ENCODE results near the gene PGA3.
A peak's percentile ranks its signal among the peaks of the same experiment; 100 is the strongest.
"Not testable (repeated sequence)": the region's sequence is repeated elsewhere in the genome, so short reads cannot be mapped to it uniquely, and the experiment has no call there.

PGA3 gene

DNA sequence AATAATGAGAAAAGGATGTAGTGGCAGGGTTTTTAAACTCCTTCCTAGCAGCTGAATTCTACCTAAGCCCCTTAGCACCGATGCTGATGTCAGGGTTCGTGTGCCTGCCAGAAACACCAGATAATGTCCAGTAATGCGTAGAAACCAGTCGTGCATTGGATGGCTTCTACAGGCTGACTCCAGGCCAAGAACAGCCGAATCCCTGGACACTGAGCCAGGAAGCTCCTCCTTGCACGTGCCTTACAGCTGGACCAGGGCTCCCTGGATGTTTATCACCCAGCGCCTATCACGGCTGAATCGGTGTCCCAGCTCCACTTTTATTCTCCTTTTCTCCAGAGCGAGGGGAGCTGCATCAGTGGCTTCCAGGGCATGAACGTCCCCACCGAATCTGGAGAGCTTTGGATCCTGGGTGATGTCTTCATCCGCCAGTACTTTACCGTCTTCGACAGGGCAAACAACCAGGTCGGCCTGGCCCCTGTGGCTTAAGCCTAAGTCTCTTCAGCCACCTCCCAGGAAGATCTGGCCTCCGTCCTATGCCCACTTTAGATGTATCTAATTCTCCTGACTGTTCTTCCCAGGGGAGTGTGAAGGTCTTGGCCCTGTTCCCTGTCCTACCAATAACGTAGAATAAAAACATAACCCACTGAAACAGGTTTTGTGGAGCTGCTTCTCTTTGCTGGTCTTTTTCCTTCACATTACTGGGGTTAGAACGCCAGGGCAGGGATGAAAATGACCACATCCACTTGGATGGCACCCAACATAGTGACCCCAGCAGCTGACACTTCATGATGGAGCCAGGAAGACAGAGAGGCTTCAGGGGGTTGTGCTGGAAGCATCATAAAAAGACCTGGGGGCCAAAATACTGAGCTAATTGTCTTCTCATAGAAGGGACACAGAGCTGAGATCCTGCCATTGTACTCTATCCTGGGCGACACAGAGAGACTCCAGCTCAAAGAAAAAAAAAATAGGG lies 47.8 kb downstream of the PGA3 start:
- DNase-seq (ENCODE audit: low read depth in 2 of 2): not testable (repeated sequence)

DNA sequence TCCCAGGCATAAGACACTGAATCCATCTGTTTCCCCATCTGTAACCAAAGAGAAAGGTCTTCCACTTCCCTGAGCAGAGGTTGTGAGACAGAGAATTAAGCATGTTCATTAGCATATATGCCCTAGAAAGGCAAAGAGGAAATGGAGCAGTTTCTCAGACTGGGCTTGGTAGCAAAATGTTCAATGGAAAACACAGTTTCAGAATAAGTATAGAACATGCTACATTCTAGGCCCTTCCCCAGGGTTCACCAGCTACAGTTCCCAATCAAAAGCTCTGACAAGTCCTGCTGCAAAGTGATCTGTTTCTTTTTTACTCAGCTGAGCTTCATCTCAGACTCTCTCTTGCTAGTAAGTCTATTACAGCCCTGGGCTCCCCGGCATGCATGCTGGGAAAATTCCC lies 49.0 kb downstream of the PGA3 start:
- not testable (repeated sequence) for DNase-seq (ENCODE audit: low read depth in 2 of 2)

DNA sequence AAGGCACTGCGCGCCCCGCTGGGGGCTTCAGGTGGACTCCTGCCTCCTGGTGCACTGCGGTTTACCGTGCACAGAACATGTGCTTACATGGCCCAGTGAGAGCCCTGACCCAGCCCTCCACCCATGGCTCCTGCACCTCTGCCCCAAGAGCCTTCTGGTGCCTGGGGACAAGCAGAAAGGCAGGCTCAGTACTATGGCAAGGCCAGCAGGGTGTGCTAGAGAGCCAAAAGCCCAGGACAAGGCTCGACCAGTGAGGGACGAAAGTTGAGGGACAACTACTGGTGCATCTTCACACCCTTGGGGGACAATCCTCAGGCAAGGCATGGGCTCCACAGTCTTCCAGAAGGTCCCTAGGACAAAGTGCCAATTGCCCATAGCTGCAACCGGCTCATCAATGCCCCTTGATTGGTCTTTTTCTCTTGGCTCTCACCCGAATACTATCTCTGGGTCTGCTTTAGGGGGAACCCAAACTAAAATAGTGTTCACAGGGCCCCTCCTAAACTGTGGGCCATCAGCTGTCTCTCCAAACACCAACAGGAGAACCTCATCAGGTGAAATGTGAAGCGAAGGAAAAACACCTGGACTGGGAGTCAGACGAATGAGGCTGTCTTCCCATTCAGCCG lies 51.2 kb downstream of the PGA3 start:
- peak in 1 of 2 experiments; percentile 6 for DNase-seq (ENCODE audit: low read depth in 2 of 2)

DNA sequence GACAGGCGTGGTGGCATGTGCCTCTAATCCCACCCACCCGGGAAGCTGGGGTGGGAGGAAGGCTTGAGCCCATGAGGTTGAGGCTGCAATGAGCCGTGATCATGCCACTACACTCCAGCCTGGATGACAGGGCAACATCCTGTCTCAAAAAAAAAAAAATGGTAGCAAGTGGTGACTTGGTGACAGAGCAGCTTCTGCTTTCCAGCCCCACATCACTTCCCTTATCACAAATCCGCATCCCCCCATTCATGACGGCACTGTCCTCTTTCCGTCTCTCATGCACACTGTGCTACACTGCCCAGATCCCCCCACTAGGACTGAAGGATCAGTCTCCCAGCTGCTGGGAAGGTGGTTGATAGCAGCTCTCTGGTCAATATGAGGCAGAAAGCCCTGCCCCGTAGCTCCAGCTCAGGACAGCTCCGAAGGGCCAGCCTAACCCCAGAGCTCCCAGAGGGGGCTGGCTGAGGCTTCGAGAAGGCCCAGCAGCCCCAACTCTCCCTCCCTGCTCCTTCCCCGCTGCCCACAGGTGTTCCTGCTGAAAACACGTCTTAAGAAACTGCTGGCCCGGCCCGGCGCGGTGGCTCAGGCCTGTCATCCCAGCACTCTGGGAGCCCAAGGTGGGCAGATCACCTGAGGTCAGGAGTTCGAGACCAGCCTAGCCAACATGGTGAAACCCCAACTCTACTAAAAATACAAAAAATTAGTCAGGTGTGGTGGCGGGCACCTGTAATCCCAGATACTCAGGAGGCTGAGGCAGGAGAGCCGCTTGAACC lies 53.6 kb downstream of the PGA3 start:
- DNase-seq (ENCODE audit: low read depth in 2 of 2): no peak

DNA sequence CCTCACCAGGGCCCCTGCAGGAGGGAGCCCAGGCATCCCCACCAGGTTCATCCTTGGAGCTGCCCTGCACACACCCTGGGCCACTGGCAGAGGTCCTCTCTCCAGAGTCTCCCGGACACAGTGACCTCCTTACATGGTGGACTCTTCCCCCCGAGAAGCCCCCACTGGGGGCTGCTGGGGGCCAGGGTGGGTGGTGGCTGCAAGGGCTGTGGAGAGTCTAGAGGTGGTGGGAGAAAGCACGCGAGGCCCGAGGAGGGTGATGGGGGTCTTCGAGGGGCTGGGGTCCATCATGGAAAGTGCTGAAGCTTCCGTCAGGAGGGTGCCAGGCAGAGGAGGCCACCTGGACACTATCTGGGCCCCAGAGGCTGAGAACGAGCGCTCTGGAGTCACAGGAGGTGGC lies 55.2 kb downstream of the PGA3 start:
- no peak for DNase-seq (ENCODE audit: low read depth in 2 of 2)

DNA sequence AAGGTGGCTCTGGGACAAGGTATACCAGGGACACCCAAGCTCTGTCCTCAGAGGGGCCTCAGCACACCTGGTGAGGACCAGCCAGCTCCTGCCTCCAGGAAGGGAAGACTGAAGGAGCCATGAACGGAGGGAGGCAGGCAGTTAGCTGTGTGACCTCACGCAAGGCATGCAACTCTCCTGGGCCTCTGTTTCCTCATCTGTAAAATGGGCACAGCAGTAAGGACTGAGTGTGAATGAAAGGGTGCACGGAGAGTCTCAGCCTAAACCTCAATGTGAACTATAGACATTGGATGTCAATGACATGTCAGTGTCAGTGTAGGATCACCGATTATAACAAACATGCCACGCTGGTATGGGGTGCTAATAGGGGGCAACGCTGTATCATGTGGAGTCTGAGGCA lies 56.0 kb downstream of the PGA3 start:
- no peak for DNase-seq (ENCODE audit: low read depth in 2 of 2)

Measured in fibroblast of skin of left biceps (primary cell).